NCI-H128 (cell line): ENCODE measurements around the gene ACTR2.
"Not testable (repeated sequence)": the region's sequence is repeated elsewhere in the genome, so short reads cannot be mapped to it uniquely, and the experiment has no call there.

ENCODE experiments used
- DNase-seq: peaks from one replicate; lab custom pipeline; 2025; ENCODE audit not compliant: unreplicated experiment; lab: John Stamatoyannopoulos, UW

ACTR2 gene

GRCh38 chr2:65227456-65228262 lies at the start of gene ACTR2:
Gene ACTR2 (plus strand): TSS chr2:65227831. CDS start chr2:65227910, 79 bp downstream.
- DNase-seq: peak; percentile 87

GRCh38 chr2:65182570-65182969 lies 45.1 kb upstream of the ACTR2 start:
- no peak for DNase-seq

DNA sequence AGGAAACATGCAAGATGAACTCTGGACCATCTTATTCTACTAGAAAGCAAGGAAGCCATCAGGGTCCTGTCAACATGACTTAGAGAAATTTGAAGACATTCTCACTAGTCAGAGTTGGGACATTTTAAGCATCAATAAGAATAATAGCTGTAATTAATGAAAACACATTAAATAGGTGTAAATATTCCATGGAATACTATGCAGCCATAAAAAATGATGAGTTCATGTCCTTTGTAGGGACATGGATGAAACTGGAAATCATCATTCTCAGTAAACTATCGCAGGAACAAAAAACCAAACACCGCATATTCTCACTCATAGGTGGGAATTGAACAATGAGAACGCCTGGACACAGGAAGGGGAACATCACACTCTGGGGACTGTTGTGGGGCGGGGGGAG lies 44.2 kb upstream of the ACTR2 start:
- not testable (repeated sequence) for DNase-seq

DNA sequence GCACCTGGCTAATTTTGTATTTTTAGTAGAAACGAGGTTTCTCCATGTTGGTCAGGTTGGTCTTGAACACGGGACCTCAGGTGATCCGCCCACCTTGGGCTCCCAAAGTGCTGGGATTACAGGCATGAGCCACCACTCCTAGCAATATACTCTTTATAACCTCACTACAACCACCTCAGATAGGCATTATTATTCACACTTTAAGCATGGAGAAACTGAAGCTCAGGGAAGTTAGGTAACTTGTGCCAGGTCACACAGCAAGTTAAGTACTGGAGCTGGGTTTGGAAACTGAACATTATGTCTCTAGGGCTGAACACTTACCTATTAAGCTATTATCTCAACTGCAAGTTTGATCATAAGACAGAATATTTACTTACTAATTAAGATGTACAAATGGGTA lies 42.6 kb upstream of the ACTR2 start:
- no peak for DNase-seq

GRCh38 chr2:65186093-65186868 lies 41.4 kb upstream of the ACTR2 start:
- DNase-seq: no peak

- DNase-seq: peak; percentile 12
These were observed 40.5 kb upstream of the ACTR2 start for GRCh38 chr2:65186872-65187851.

- no peak for DNase-seq
These were observed 34.2 kb upstream of the ACTR2 start for GRCh38 chr2:65193446-65193845.

GRCh38 chr2:65198737-65199136 lies 28.9 kb upstream of the ACTR2 start:
- DNase-seq: no peak

GRCh38 chr2:65199166-65199565 lies 28.5 kb upstream of the ACTR2 start:
- no peak for DNase-seq

GRCh38 chr2:65199891-65200290 lies 27.7 kb upstream of the ACTR2 start:
- DNase-seq: no peak

DNA sequence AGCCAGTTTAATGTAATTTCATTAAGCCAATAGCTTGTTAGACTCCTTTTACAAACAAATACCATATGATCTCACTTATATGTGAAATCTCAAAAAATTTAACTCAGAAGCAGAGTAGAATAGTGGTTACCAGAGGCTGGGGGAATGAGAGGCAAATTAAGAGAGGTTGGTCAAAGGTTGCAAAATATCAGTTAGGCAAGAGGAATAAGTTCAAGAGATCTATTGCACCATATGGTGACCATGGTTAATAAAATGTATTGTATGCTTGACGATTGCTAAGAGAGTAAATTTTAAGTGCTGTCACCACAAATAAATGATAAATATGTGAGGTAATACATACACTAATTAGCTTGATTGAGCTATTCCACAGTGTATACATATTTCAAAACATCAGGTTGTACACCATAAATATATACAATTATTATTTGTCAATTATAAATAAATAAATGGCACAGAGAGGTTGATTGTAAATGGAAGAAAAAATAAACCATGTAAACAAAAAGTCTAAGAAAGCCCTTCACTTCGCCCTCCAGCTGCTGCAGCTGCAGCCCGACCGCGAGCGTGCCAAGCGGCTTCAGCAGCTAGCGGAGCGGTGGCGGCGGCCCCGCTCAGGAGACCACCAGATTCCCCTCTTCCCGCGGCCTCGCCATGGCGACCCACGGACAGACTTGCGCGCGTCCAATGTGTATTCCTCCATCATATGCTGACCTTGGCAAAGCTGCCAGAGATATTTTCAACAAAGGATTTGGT lies 23.0 kb upstream of the ACTR2 start:
- DNase-seq: no peak

DNA sequence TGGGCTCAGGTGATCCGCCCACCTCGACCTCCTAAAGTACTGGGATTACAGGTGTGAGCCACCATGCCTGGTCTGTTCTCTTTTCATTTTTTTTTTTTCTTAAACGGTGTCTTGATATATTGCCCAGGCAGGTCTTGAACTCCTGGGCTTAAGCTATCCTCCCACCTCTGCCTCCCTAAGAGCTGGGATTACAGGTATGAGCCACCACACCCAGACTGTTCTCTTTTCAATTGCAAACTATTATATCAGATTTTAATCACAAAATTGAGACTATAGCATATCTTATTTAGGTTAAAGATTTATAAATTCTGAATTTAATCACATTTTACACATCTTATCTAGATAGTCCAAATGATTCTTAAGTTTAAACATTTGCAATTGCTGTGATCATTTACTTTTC lies 15.5 kb upstream of the ACTR2 start:
- no peak for DNase-seq

DNA sequence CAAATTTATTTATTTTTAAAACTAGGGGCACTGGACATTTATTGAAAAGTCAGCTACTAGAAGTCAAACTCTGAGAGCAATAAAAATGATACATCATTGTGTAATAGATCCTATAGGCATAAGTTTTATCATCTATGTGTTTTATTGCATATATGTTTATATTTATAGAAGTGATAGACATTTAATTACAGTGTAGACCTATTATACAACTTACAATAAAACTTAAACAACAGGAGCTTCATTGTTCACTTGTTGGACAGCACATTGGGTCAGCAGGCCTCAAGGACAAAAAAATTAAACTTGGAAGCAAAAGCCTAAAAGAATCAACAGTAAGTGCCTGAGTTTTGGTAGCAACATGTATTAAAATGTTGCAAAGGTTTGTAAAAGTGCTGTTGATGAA lies 15.0 kb upstream of the ACTR2 start:
- DNase-seq: no peak

DNA sequence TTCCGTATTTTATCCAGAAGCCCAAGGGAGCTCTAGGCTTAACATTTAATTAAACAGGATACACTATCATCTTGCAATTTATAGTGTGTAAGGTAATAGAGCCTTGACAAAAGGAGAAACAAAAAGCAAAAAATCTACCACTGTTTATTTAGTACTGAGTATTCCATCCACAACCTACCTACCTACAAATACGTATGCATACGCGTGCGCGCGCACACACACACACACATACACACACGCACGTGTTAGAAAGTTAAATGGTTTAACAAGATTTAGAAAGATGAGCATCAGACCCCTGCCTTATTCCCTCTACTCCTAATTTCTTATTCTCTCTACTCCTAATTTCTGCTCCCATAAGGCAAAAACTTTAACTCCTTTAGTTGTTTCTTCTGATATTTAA lies 14.6 kb upstream of the ACTR2 start:
- no peak for DNase-seq

DNA sequence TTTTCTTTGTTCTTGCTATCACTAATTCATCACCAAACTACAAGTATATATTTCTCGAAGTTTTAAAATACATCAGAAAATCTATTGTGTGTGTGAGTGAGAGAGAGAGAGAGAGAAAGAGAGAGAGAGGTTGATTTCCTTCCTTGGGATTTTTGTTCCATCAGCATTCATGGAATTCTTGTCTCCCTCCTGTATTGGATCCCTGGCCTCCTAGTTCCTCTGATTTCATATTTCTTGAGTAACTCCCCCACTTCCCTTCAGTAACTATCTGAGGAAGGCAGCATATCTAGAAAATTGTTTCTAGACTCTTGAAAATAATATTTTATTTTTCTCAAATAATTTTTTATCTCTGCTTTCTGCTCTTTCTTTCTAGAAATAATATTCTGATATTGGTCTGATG lies 13.3 kb upstream of the ACTR2 start:
- DNase-seq: no peak

DNA sequence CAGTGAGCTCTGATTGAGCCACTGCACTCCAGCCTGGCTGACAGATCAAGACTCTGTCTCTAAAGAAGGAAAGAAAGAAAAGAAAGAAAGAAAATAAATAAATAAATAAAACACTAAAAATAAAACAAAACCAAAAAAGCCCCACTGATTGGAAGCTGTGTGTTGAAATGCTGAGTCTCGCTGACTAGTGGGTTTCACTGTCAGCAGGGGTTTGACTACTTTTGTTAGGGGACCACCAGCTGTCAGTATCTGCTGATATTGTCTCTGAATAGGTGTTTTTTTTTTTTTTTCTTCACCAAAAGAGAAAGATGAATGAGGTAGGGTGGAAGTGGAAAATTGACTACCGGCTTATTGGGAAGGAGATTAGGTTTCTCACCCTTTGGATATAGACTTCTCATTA lies 12.8 kb upstream of the ACTR2 start:
- DNase-seq: no peak

- DNase-seq: no peak
These were observed 11.7 kb upstream of the ACTR2 start for GRCh38 chr2:65215946-65216345.

- no peak for DNase-seq
These were observed 7.0 kb upstream of the ACTR2 start for GRCh38 chr2:65220432-65221131.

DNA sequence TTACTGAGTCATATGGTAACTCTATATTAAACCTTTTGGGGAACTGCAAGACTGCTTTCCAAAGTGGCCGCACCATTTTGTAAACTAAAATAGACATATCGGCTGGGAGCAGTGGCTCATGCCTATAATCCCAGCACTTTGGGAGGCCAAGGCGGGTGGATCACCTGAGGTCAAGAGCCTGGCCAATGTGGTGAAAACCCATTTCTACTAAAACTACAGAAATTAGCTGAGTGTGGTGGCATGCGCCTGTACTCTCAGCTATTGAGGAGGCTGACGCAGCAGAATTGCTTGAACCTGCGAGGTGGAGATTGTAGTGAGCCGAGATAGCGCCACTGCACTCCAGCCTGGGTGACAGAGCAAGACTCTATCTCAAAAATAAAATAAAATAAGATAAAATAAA lies 6.4 kb upstream of the ACTR2 start:
- not testable (repeated sequence) for DNase-seq

- no peak for DNase-seq
These were observed 593 bp upstream of the ACTR2 start for GRCh38 chr2:65227020-65227455.
